HL-60 (cell line): Measurements from ENCODE around the gene BTBD17.

Experiments
- GABPA ChIP-seq: IDR thresholded peaks from 2 replicates; pipeline ENCODE4 v1.6.1; 2012; ENCODE audit warnings: low read depth
- POLR2AphosphoS5 ChIP-seq: IDR thresholded peaks from 2 replicates; pipeline ENCODE4 v1.6.1; 2012; ENCODE audit warnings: low read depth
- TF ChIP-seq, protein P1 (sequence below): IDR thresholded peaks from one replicate; pipeline ENCODE4 v1.5.1; 2011; ENCODE audit warnings: low read length, control low read depth, inconsistent platforms; ENCODE audit not compliant: insufficient read depth
- TF ChIP-seq, protein P2 (sequence below): IDR thresholded peaks from 2 replicates; pipeline ENCODE4 v1.6.1; 2012; ENCODE audit warnings: low read depth; ENCODE audit not compliant: insufficient replicate concordance

- TF ChIP-seq, protein P1, sequence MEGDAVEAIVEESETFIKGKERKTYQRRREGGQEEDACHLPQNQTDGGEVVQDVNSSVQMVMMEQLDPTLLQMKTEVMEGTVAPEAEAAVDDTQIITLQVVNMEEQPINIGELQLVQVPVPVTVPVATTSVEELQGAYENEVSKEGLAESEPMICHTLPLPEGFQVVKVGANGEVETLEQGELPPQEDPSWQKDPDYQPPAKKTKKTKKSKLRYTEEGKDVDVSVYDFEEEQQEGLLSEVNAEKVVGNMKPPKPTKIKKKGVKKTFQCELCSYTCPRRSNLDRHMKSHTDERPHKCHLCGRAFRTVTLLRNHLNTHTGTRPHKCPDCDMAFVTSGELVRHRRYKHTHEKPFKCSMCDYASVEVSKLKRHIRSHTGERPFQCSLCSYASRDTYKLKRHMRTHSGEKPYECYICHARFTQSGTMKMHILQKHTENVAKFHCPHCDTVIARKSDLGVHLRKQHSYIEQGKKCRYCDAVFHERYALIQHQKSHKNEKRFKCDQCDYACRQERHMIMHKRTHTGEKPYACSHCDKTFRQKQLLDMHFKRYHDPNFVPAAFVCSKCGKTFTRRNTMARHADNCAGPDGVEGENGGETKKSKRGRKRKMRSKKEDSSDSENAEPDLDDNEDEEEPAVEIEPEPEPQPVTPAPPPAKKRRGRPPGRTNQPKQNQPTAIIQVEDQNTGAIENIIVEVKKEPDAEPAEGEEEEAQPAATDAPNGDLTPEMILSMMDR: peak; percentile 73
- TF ChIP-seq GABPA (no peak), POLR2AphosphoS5 (no peak)
- TF ChIP-seq, protein P2, sequence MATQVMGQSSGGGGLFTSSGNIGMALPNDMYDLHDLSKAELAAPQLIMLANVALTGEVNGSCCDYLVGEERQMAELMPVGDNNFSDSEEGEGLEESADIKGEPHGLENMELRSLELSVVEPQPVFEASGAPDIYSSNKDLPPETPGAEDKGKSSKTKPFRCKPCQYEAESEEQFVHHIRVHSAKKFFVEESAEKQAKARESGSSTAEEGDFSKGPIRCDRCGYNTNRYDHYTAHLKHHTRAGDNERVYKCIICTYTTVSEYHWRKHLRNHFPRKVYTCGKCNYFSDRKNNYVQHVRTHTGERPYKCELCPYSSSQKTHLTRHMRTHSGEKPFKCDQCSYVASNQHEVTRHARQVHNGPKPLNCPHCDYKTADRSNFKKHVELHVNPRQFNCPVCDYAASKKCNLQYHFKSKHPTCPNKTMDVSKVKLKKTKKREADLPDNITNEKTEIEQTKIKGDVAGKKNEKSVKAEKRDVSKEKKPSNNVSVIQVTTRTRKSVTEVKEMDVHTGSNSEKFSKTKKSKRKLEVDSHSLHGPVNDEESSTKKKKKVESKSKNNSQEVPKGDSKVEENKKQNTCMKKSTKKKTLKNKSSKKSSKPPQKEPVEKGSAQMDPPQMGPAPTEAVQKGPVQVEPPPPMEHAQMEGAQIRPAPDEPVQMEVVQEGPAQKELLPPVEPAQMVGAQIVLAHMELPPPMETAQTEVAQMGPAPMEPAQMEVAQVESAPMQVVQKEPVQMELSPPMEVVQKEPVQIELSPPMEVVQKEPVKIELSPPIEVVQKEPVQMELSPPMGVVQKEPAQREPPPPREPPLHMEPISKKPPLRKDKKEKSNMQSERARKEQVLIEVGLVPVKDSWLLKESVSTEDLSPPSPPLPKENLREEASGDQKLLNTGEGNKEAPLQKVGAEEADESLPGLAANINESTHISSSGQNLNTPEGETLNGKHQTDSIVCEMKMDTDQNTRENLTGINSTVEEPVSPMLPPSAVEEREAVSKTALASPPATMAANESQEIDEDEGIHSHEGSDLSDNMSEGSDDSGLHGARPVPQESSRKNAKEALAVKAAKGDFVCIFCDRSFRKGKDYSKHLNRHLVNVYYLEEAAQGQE: no peak
Measured at GRCh38 chr17:74379495-74380085, 17.9 kb upstream of the BTBD17 start.
